A549 treated with CORT108297 at 1 μM for 4 hours (cell line): ENCODE measurements around the gene OR10X1. TPM values are rescaled to one million over a fixed set of nuclear protein-coding genes. Genes with fewer than 3 reads are reported as not detected.

Experiments used
- total RNA-seq: library from RNA; stranded (reverse); fragments of 200-300 nt; extraction: Qiagen RNA extraction; gene quantifications from 5 replicates; pipeline ENCODE4 v1.2.3, GENCODE V29; 2022

Gene OR10X1, protein sequence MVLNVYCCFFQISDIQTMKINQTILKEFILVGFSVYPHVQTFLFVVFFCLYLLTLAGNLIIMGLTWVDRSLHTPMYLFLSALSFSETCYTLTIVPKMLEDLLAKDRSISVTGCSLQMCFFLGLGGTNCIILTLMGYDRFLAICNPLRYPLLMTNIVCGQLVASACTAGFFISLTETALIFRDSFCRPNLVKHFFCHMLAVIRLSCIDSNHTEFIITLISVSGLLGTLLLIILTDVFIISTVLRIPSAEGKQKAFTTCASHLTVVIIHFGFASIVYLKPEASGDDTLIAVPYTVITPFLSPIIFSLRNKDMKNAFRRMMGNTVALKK
- total RNA-seq, result not detected in 5 replicates

DNA sequence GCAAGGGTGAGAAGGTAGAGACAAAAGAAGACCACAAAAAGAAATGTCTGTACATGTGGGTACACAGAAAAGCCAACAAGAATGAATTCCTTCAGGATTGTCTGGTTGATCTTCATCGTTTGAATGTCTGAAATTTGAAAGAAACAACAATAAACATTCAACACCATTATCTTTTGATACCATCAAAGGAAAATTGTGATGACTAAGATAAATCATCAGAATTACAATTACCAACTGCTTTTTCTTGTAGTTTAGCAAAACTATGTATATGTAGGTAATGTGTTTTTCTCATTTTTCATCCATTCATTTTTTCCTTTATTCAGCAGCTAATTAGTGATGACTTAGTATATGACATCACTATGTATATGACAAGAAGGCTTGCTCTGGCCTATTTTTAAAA, at the start of gene OR10X1:
OR10X1 (minus strand) TSS at position 167 of the 400 bp plus-strand sequence; CDS start at position 167, 0 bp downstream.

DNA sequence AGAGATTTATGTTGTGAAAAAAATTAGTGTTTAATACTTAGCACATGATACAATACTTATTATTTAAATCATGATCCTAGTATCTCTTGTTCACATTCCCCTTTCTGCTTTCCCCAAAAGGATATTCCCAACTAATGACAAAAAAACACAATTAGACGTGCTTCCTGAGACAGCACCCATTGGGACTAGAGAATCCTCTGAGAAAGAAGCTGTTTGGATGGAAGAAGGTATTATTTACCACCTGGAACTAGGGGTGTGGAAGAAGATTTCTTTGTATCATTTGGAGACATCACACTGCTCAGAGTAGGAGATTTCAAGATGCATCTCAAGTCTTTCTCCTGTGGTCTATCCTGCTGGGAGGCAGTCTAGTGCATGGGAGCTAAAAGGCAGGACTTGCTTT, 25.3 kb upstream of the OR10X1 start, which contains the start of gene OR10Z1:
OR10Z1 (plus strand) TSS at position 301 of the 400 bp plus-strand sequence. CDS start 1,171 bp downstream, outside the sequence.

DNA sequence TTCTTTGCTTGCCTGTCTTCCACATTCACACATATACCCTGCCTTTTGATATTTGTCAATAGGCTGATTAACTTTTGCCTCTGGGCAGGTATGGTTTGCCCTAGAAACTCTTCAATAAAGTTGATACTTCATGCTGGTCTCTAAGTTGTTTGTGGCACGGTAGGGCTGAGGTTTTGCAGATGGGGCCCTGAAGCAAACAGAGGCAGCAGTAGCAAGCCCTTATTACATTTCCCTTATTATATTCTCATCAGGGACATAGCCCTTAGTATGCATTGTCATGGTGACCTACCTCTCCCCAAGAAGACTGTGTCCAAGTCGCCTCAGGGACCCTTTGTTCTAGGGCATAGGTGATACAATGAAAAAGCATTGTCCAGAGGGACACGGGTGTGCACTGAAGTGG, 9.2 kb downstream of the OR10X1 start, which contains the start of gene OR6P1:
OR6P1 (minus strand) TSS at position 101 of the 400 bp plus-strand sequence. CDS start 6,976 bp downstream, outside the sequence.

DNA sequence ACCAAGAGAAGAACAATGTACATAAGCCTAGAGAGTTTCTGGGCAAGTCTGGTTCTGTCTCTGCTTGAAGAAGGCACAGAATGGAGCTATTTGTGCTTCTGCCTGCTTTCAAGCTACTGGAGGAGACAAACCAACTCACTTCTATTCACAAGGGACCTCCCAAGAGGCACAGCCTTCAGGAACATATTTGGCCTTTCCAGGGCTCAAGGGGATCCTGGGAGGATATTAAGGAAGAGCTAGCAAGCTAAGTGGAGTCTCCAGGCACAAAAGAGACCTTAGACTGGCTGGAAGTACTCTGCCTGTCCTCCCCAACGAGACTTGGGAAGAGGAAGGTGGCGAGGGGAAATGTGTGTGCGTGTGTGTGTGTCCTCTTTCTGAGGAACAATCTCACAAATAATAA, 25.3 kb downstream of the OR10X1 start, which contains the start of gene OR6Y1:
OR6Y1 (minus strand) TSS at position 54 of the 400 bp plus-strand sequence. CDS start 6,300 bp downstream, outside the sequence.

Other genes starting within 250 kb of the OR10X1 start
- not detected in 5 replicates for gene CD1B, start 248.4 kb downstream of the OR10X1 start, total RNA-seq
- gene CD1E, start 226.0 kb downstream of the OR10X1 start, total RNA-seq, result not detected in 5 replicates
- gene OR10T2, start 180.4 kb downstream of the OR10X1 start, total RNA-seq, result not detected in 5 replicates
- gene OR10K2, start 153.7 kb downstream of the OR10X1 start, total RNA-seq, result not detected in 5 replicates
- gene OR10K1, start 118.1 kb downstream of the OR10X1 start, total RNA-seq, result not detected in 5 replicates
- gene OR10R2, start 107.7 kb downstream of the OR10X1 start, total RNA-seq, result not detected in 5 replicates
- gene OR6Y1, start 25.5 kb downstream of the OR10X1 start, total RNA-seq, result not detected in 5 replicates
- not detected in 5 replicates for gene OR6P1, start 9.3 kb downstream of the OR10X1 start, total RNA-seq
- not detected in 5 replicates for gene OR10Z1, start 25.4 kb upstream of the OR10X1 start, total RNA-seq
- gene SPTA1, start 106.8 kb upstream of the OR10X1 start, total RNA-seq, result not detected in 5 replicates
- not detected in 5 replicates for gene OR6K2, start 120.8 kb upstream of the OR10X1 start, total RNA-seq
- gene OR6K3, start 140.8 kb upstream of the OR10X1 start, total RNA-seq, result not detected in 5 replicates
- gene OR6K6, start 174.8 kb upstream of the OR10X1 start, total RNA-seq, result not detected in 5 replicates
- gene OR6N1, start 192.3 kb upstream of the OR10X1 start, total RNA-seq, result not detected in 5 replicates
- not detected in 5 replicates for gene OR6N2, start 201.3 kb upstream of the OR10X1 start, total RNA-seq